Fibroblast of mammary gland (primary cell): ENCODE measurements around the gene MS4A6A.
"Not testable (repeated sequence)": the region's sequence is repeated elsewhere in the genome, so short reads cannot be mapped to it uniquely, and the experiment has no call there.

Experiments used
- DNase-seq: peaks from one replicate; pipeline ENCODE4 v3.0.0-alpha.2; 2010; ENCODE audit warnings: low read depth
- H3K4me3 ChIP-seq: 2 replicates; pipeline ENCODE4 v1.5.1; 2011; ENCODE audit warnings: low read depth, mild to moderate bottlenecking, low read length, moderate library complexity; ENCODE audit not compliant: control insufficient read depth
- CTCF ChIP-seq: conservative IDR thresholded peaks from 2 replicates; pipeline ENCODE4 v1.5.1; 2011; ENCODE audit warnings: low read depth, low read length, inconsistent platforms; ENCODE audit not compliant: control insufficient read depth, insufficient read depth

Gene MS4A6A

DNA sequence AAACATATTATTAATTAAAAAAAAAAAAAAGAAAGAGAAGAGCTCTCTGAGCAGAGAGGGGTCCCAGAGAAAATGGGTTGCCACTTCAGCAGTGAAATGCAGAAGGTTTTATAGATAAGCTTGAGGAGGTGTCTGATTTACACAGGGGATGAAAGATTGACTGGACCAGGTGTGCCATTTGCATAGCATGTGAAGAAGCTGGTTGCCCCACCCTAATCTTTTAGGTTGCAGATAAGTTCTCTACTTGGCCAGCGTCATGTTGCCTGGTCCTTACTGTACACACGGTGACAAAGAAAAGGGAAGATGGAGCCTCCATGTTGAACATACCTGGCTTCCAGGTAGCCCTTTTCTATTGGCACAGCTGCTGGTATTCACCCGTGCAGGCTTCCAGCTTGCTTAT, 53.0 kb downstream of the MS4A6A start:
- no peak overlapping the region for H3K4me3 ChIP-seq
- DNase-seq = no peak
- no peak for TF ChIP-seq CTCF

DNA sequence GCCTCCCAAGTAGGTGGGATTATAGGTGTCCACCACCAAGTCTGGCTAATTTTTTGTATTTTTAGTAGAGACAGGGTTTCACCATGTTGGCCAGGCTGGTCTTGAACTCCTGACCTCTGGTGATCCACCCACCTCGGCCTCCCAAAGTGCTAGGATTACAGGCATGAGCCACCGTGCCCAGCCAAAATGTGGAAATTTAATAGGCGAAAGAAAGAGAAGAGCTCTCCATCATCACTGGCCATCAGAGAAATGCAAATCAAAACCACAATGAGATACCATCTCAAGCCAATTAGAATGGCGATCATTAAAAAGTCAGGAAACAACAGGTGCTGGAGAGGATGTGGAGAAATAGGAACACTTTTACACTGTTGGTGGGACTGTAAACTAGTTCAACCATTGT, 54.0 kb downstream of the MS4A6A start:
- DNase-seq = not testable (repeated sequence)

DNA sequence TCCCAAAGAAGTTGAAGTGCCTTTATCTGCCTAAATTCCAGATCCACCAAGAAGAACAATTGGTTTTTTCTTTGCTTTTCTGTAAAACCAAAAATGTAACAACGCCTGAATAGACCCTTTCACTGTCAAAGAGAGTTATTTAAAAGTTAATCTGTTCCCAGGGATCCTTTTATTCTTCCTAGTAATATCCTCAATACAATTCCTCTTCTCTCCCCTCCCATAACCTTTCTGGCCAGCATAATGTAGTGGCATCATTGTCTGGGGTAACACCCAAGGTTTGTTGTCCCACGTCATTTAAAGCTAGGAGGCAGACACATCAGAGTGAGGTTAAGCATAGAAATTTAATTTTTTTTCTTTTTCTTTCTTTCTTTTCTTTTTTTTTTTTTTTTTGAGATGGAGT, 54.5 kb downstream of the MS4A6A start:
- DNase-seq = no peak
- TF ChIP-seq CTCF = no peak
- no peak overlapping the region for H3K4me3 ChIP-seq

More for the DNA sequence above, 54.0 kb downstream of the MS4A6A start:
- H3K4me3 ChIP-seq = not testable (repeated sequence)

- no peak overlapping the region for H3K4me3 ChIP-seq
- no peak for TF ChIP-seq CTCF
- DNase-seq = no peak
Observed at GRCh38 chr11:60127311-60127811, 55.5 kb downstream of the MS4A6A start.

DNA sequence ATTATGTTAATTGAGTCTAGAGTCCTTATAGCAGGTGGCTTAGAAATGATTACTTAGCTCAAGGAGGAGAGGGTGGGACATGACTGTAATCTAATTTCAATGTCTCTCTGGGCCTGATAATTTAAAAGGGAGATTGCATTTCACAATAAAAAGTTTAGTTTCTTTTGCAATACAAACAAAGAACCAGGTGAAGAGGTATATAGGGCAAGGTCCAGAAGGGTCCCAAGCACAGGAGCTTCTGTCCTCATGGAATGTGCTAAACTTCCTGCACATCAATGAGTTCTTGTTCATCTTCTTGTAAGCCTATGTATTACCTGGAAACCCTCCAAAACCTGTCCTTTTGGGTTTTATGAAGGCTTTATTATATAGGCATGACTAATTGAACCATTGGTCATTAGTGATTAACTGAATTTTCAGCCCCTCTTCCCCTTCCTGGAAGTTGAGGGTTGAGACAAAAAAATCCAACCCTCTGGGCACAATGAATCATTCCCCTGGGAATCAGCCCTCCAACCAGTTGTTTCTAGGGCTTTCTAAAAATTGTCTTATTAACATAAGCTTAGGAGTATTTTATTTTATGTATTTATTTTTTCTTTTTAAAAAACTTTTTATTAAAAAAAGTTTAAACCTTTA, 56.8 kb downstream of the MS4A6A start:
- no peak for TF ChIP-seq CTCF

DNA sequence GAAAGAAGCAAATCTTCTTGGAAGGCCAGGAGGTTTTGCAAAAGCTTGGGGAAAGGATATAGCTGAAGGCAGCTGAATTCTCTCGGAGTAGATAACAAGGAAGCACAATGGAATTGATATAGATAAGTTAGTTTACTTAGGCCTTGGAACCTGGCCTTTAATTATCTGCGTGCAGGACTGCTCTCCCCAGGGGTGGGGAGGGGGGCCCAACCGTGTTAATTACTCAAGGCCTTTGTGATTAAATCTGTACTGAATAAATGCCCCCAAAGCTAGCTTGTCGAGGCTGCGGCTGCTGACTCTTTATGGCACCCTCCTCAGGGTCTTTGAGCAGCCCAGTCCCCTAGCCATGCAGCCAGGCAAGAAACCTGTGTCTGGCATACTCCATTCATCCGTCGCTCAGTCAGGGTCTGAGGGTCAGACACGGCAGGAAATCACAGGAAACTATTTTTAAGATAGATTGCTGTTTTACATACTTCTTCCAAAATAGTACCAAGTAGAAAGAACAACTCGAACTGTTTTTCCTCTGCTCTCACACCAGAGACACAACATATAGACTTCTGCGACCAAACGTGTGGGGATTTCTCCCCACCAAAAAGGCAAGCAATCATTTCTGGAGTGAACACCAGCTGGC, 58.0 kb downstream of the MS4A6A start:
- DNase-seq = no peak
- no peak overlapping the region for H3K4me3 ChIP-seq
- TF ChIP-seq CTCF = no peak

More for the DNA sequence above, 56.8 kb downstream of the MS4A6A start:
- no peak overlapping the region for H3K4me3 ChIP-seq
- no peak for DNase-seq
